GM12872 (cell line): ENCODE results near the gene FYCO1.

Experiments used
- CTCF ChIP-seq: IDR thresholded peaks from 3 replicates; pipeline ENCODE4 v1.5.1; 2011; ENCODE audit warnings: low read depth, mild to moderate bottlenecking, low read length, moderate library complexity; ENCODE audit not compliant: insufficient read depth

Gene FYCO1

GRCh38 chr3:46027736-46028397, 32.2 kb upstream of the FYCO1 start:
- TF ChIP-seq CTCF, result no peak

GRCh38 chr3:46027021-46027705, 31.5 kb upstream of the FYCO1 start, which contains the start of gene XCR1:
Gene XCR1, minus strand, starts transcription at chr3:46027483. Its CDS starts 5,536 bp downstream, at chr3:46021947.
- no peak for TF ChIP-seq CTCF

- TF ChIP-seq CTCF, result no peak
Observed at GRCh38 chr3:46025139-46025538, 29.5 kb upstream of the FYCO1 start.

GRCh38 chr3:46024131-46024530, 28.5 kb upstream of the FYCO1 start:
- no peak for TF ChIP-seq CTCF

GRCh38 chr3:46022909-46023785, 27.5 kb upstream of the FYCO1 start:
- TF ChIP-seq CTCF, result no peak

GRCh38 chr3:46021516-46021915, 25.9 kb upstream of the FYCO1 start:
- no peak for TF ChIP-seq CTCF
